Measurements from ENCODE around the gene USP9X.
A peak's percentile ranks its signal among the peaks of the same experiment; 100 is the strongest.
"Not testable (repeated sequence)": the region's sequence is repeated elsewhere in the genome, so short reads cannot be mapped to it uniquely, and the experiment has no call there.

The USP9X gene

GRCh38 chrX:41100819-41101218 lies 15.6 kb downstream of the USP9X start:
- Mint-ChIP-seq H3K9me3 (no peaks in the 10 kb centered on the region), H3K4me3 (no peak overlapping the region), H3K4me1 (ENCODE audit: low read depth) (peaks cover 59% of the 10 kb centered on the region), H3K27me3 (no peaks in the 10 kb centered on the region), H3K27ac (no peak overlapping the region), H3K36me3 (ENCODE audit: low read depth) (peaks cover 3% of the 10 kb centered on the region)

- Mint-ChIP-seq H3K4me1 (ENCODE audit: low read depth) (peaks cover 59% of the 10 kb centered on the region), H3K27me3 (no peaks in the 10 kb centered on the region), H3K9me3 (no peaks in the 10 kb centered on the region), H3K36me3 (ENCODE audit: low read depth) (peaks cover 7% of the 10 kb centered on the region), H3K27ac (no peak overlapping the region), H3K4me3 (no peak overlapping the region)
Measured at GRCh38 chrX:41105005-41105404, 19.8 kb downstream of the USP9X start.

- H3K36me3 Mint-ChIP-seq (ENCODE audit: low read depth); H3K27ac Mint-ChIP-seq; H3K4me3 Mint-ChIP-seq; H3K27me3 Mint-ChIP-seq; H3K9me3 Mint-ChIP-seq: not testable (repeated sequence)
- peaks cover 67% of the 10 kb centered on the region for H3K4me1 Mint-ChIP-seq (ENCODE audit: low read depth)
Measured at GRCh38 chrX:41106257-41106656, 21.0 kb downstream of the USP9X start.

- peaks cover 71% of the 10 kb centered on the region for H3K4me1 Mint-ChIP-seq (ENCODE audit: low read depth)
- peaks cover 7% of the 10 kb centered on the region for H3K36me3 Mint-ChIP-seq (ENCODE audit: low read depth)
- H3K27ac Mint-ChIP-seq, result peak overlapping the region; percentile 36
- H3K27me3 Mint-ChIP-seq, result no peaks in the 10 kb centered on the region
- no peaks in the 10 kb centered on the region for H3K9me3 Mint-ChIP-seq
- no peak overlapping the region for H3K4me3 Mint-ChIP-seq
Measured at GRCh38 chrX:41108007-41108406, 22.8 kb downstream of the USP9X start.

- peaks cover 67% of the 10 kb centered on the region for H3K4me1 Mint-ChIP-seq (ENCODE audit: low read depth)
- H3K27me3 Mint-ChIP-seq, result no peaks in the 10 kb centered on the region
- H3K9me3 Mint-ChIP-seq, result no peaks in the 10 kb centered on the region
- H3K4me3 Mint-ChIP-seq, result no peak overlapping the region
- H3K27ac Mint-ChIP-seq, result peak overlapping the region; percentile 36
- H3K36me3 Mint-ChIP-seq (ENCODE audit: low read depth), result peaks cover 7% of the 10 kb centered on the region
Measured at GRCh38 chrX:41108463-41109205, 23.4 kb downstream of the USP9X start.

- H3K27ac Mint-ChIP-seq, result peak overlapping the region; percentile 50
- peaks cover 7% of the 10 kb centered on the region for H3K36me3 Mint-ChIP-seq (ENCODE audit: low read depth)
- H3K9me3 Mint-ChIP-seq, result no peaks in the 10 kb centered on the region
- H3K27me3 Mint-ChIP-seq, result no peaks in the 10 kb centered on the region
- peaks cover 74% of the 10 kb centered on the region for H3K4me1 Mint-ChIP-seq (ENCODE audit: low read depth)
- H3K4me3 Mint-ChIP-seq, result no peak overlapping the region
Measured at GRCh38 chrX:41110801-41111625, 25.8 kb downstream of the USP9X start.

- peaks cover 83% of the 10 kb centered on the region for H3K4me1 Mint-ChIP-seq (ENCODE audit: low read depth)
- H3K27ac Mint-ChIP-seq; H3K9me3 Mint-ChIP-seq; H3K36me3 Mint-ChIP-seq (ENCODE audit: low read depth); H3K27me3 Mint-ChIP-seq; H3K4me3 Mint-ChIP-seq: not testable (repeated sequence)
Measured at GRCh38 chrX:41115104-41115425, 29.8 kb downstream of the USP9X start.

GRCh38 chrX:41116948-41117347 lies 31.7 kb downstream of the USP9X start:
- no peaks in the 10 kb centered on the region for H3K27me3 Mint-ChIP-seq
- peak overlapping the region; percentile 86 for H3K27ac Mint-ChIP-seq
- peaks cover 82% of the 10 kb centered on the region for H3K4me1 Mint-ChIP-seq (ENCODE audit: low read depth)
- H3K4me3 Mint-ChIP-seq, result peak overlapping the region; percentile 63
- H3K36me3 Mint-ChIP-seq (ENCODE audit: low read depth), result no peaks in the 10 kb centered on the region
- no peaks in the 10 kb centered on the region for H3K9me3 Mint-ChIP-seq

- Mint-ChIP-seq H3K9me3 (no peaks in the 10 kb centered on the region), H3K27me3 (no peaks in the 10 kb centered on the region), H3K4me3 (peak overlapping the region; percentile 56), H3K36me3 (ENCODE audit: low read depth) (peaks cover under 1% of the 10 kb centered on the region), H3K4me1 (ENCODE audit: low read depth) (peaks cover 89% of the 10 kb centered on the region), H3K27ac (peak overlapping the region; percentile 85)
Measured at GRCh38 chrX:41118156-41118555, 32.9 kb downstream of the USP9X start.

- H3K36me3 Mint-ChIP-seq (ENCODE audit: low read depth), result peaks cover 11% of the 10 kb centered on the region
- H3K4me3 Mint-ChIP-seq, result peak overlapping the region; percentile 62
- no peaks in the 10 kb centered on the region for H3K9me3 Mint-ChIP-seq
- H3K27me3 Mint-ChIP-seq, result no peaks in the 10 kb centered on the region
- H3K4me1 Mint-ChIP-seq (ENCODE audit: low read depth), result peaks cover 86% of the 10 kb centered on the region
- peak overlapping the region; percentile 75 for H3K27ac Mint-ChIP-seq
Measured at GRCh38 chrX:41119803-41120202, 34.6 kb downstream of the USP9X start.

- Mint-ChIP-seq H3K9me3 (no peaks in the 10 kb centered on the region), H3K36me3 (ENCODE audit: low read depth) (peaks cover 16% of the 10 kb centered on the region), H3K27me3 (no peaks in the 10 kb centered on the region), H3K4me3 (no peak overlapping the region), H3K4me1 (ENCODE audit: low read depth) (peaks cover 79% of the 10 kb centered on the region), H3K27ac (peak overlapping the region; percentile 59)
Measured at GRCh38 chrX:41121766-41122165, 36.5 kb downstream of the USP9X start.

GRCh38 chrX:41122664-41123257 lies 37.5 kb downstream of the USP9X start:
- H3K36me3 Mint-ChIP-seq (ENCODE audit: low read depth), result peaks cover 16% of the 10 kb centered on the region
- no peaks in the 10 kb centered on the region for H3K9me3 Mint-ChIP-seq
- no peaks in the 10 kb centered on the region for H3K27me3 Mint-ChIP-seq
- H3K4me3 Mint-ChIP-seq, result no peak overlapping the region
- peak overlapping the region; percentile 52 for H3K27ac Mint-ChIP-seq
- peaks cover 79% of the 10 kb centered on the region for H3K4me1 Mint-ChIP-seq (ENCODE audit: low read depth)

GRCh38 chrX:41127477-41128192 lies 42.4 kb downstream of the USP9X start:
- Mint-ChIP-seq H3K4me3 (no peak overlapping the region), H3K36me3 (ENCODE audit: low read depth) (peaks cover 25% of the 10 kb centered on the region), H3K27ac (peak overlapping the region; percentile 65), H3K9me3 (no peaks in the 10 kb centered on the region), H3K27me3 (no peaks in the 10 kb centered on the region), H3K4me1 (ENCODE audit: low read depth) (peaks cover 46% of the 10 kb centered on the region)

- peaks cover 38% of the 10 kb centered on the region for H3K4me1 Mint-ChIP-seq (ENCODE audit: low read depth)
- peaks cover 25% of the 10 kb centered on the region for H3K36me3 Mint-ChIP-seq (ENCODE audit: low read depth)
- no peaks in the 10 kb centered on the region for H3K27me3 Mint-ChIP-seq
- no peaks in the 10 kb centered on the region for H3K9me3 Mint-ChIP-seq
- H3K4me3 Mint-ChIP-seq, result no peak overlapping the region
- H3K27ac Mint-ChIP-seq, result peak overlapping the region; percentile 11
Measured at GRCh38 chrX:41128955-41129354, 43.7 kb downstream of the USP9X start.

- no peaks in the 10 kb centered on the region for H3K27me3 Mint-ChIP-seq
- no peak overlapping the region for H3K4me3 Mint-ChIP-seq
- H3K4me1 Mint-ChIP-seq (ENCODE audit: low read depth), result peaks cover 21% of the 10 kb centered on the region
- no peaks in the 10 kb centered on the region for H3K9me3 Mint-ChIP-seq
- H3K36me3 Mint-ChIP-seq (ENCODE audit: low read depth), result peaks cover 30% of the 10 kb centered on the region
- H3K27ac Mint-ChIP-seq, result no peak overlapping the region
Measured at GRCh38 chrX:41131766-41132165, 46.5 kb downstream of the USP9X start.

Measured in stimulated activated naive CD8-positive, alpha-beta T cell treated with anti-CD3 and anti-CD28 coated beads, Interleukin-15, Interleukin-2, amounts not matched to agents 100 ng/mL and 50 ng/mL, for 24 hours (primary cell).